NCI-H82 treated with DMSO at 0.1 percent for 48 hours (cell line): ENCODE data around the gene TMEM171.
A peak's percentile ranks its signal among the peaks of the same experiment; 100 is the strongest.

Source experiments
- DNase-seq: peaks from one replicate; lab custom pipeline; 2025; ENCODE audit not compliant: unreplicated experiment; lab: John Stamatoyannopoulos, UW

The TMEM171 gene

GRCh38 chr5:73151766-73152410 is 31.5 kb downstream of the TMEM171 start:
- no peak for DNase-seq

- DNase-seq = no peak
Observed at GRCh38 chr5:73152411-73153388, 32.3 kb downstream of the TMEM171 start.

GRCh38 chr5:73153513-73153912 is 33.1 kb downstream of the TMEM171 start:
- DNase-seq = no peak

GRCh38 chr5:73154208-73155006 is 34.0 kb downstream of the TMEM171 start:
- no peak for DNase-seq

GRCh38 chr5:73155271-73156222 is 35.2 kb downstream of the TMEM171 start:
- DNase-seq = no peak

- no peak for DNase-seq
Observed at GRCh38 chr5:73157414-73158303, 37.3 kb downstream of the TMEM171 start.

GRCh38 chr5:73158313-73158712 is 37.9 kb downstream of the TMEM171 start:
- DNase-seq = no peak

- DNase-seq = no peak
Observed at GRCh38 chr5:73160239-73160671, 39.9 kb downstream of the TMEM171 start.

GRCh38 chr5:73170522-73170921 is 50.1 kb downstream of the TMEM171 start:
- no peak for DNase-seq

- DNase-seq = no peak
Observed at GRCh38 chr5:73171495-73171894, 51.1 kb downstream of the TMEM171 start.

- no peak for DNase-seq
Observed at GRCh38 chr5:73172951-73173350, 52.6 kb downstream of the TMEM171 start, which contains the start of gene TMEM174. TSS of gene TMEM174 (plus strand) at chr5:73173193. CDS start at chr5:73173244, 51 bp downstream.

GRCh38 chr5:73174100-73174815 is 53.9 kb downstream of the TMEM171 start:
- peak; percentile 38 for DNase-seq

GRCh38 chr5:73176250-73176649 is 55.9 kb downstream of the TMEM171 start:
- peak; percentile 11 for DNase-seq

- DNase-seq = no peak
Observed at GRCh38 chr5:73178265-73178664, 57.9 kb downstream of the TMEM171 start.

GRCh38 chr5:73179730-73180129 is 59.4 kb downstream of the TMEM171 start:
- no peak for DNase-seq

GRCh38 chr5:73180566-73180965 is 60.2 kb downstream of the TMEM171 start:
- no peak for DNase-seq
